Ishikawa (cell line): ENCODE measurements around the gene DNAJB13.

ENCODE experiments used
- CEBPB ChIP-seq: IDR thresholded peaks from 2 replicates; pipeline ENCODE4 v1.6.1; 2012
- CREB1 ChIP-seq: IDR thresholded peaks from 2 replicates; pipeline ENCODE4 v1.6.1; 2012; ENCODE audit warnings: low read depth
- EGR1 ChIP-seq: IDR thresholded peaks from 2 replicates; pipeline ENCODE4 v1.6.1; 2012
- EP300 ChIP-seq: IDR thresholded peaks from 2 replicates; pipeline ENCODE4 v1.6.1; 2012; ENCODE audit warnings: borderline replicate concordance
- FOXM1 ChIP-seq: IDR thresholded peaks from 2 replicates; pipeline ENCODE4 v1.6.1; 2012; ENCODE audit warnings: low read depth, borderline replicate concordance
- MAX ChIP-seq: IDR thresholded peaks from 2 replicates; pipeline ENCODE4 v1.6.1; 2012
- REST ChIP-seq: IDR thresholded peaks from 2 replicates; pipeline ENCODE4 v1.6.1; 2012; ENCODE audit warnings: low read depth, mild to moderate bottlenecking
- TAF1 ChIP-seq: IDR thresholded peaks from 2 replicates; pipeline ENCODE4 v1.6.1; 2012; ENCODE audit warnings: low read depth, mild to moderate bottlenecking
- TCF12 ChIP-seq: IDR thresholded peaks from 2 replicates; pipeline ENCODE4 v1.6.1; 2012; ENCODE audit warnings: low read depth
- TEAD4 ChIP-seq: IDR thresholded peaks from 2 replicates; pipeline ENCODE4 v1.6.1; 2012
- YY1 ChIP-seq: IDR thresholded peaks from 2 replicates; pipeline ENCODE4 v1.6.1; 2012; ENCODE audit warnings: low read depth
- ZBTB7A ChIP-seq: IDR thresholded peaks from 2 replicates; pipeline ENCODE4 v1.6.1; 2012; ENCODE audit warnings: low read depth
- TF ChIP-seq, protein P1 (sequence below): IDR thresholded peaks from 2 replicates; pipeline ENCODE4 v1.6.1; 2012

Gene DNAJB13

GRCh38 chr11:74019860-74020259 is 69.0 kb downstream of the DNAJB13 start:
- TF ChIP-seq YY1: no peak
- TF ChIP-seq EP300: no peak
- TF ChIP-seq ZBTB7A: no peak
- TF ChIP-seq TCF12: no peak
- TF ChIP-seq, protein P1, sequence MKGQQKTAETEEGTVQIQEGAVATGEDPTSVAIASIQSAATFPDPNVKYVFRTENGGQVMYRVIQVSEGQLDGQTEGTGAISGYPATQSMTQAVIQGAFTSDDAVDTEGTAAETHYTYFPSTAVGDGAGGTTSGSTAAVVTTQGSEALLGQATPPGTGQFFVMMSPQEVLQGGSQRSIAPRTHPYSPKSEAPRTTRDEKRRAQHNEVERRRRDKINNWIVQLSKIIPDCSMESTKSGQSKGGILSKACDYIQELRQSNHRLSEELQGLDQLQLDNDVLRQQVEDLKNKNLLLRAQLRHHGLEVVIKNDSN: no peak
- no peak for TF ChIP-seq TAF1
- TF ChIP-seq TEAD4: no peak
- no peak for TF ChIP-seq CREB1
- no peak for TF ChIP-seq CEBPB
- TF ChIP-seq EGR1: no peak
- TF ChIP-seq MAX: no peak
- no peak for TF ChIP-seq FOXM1
- no peak for TF ChIP-seq REST
